ENCODE measurements around the gene WIPF3.

WIPF3 gene

GRCh38 chr7:29917641-29918040 lies 111.3 kb downstream of the WIPF3 start:
- no peaks in the 10 kb centered on the region for H3K27me3 ChIP-seq (ENCODE audit: control insufficient read depth, low read length)
- H3K9me2 ChIP-seq (replicated peaks; ENCODE audit: control insufficient read depth, low read length), result no peaks in the 10 kb centered on the region
- H3K4me1 ChIP-seq (ENCODE audit: control insufficient read depth, low read length), result no peaks in the 10 kb centered on the region
- H3K9me3 ChIP-seq (ENCODE audit: control insufficient read depth, insufficient read depth, low read length), result no peaks in the 10 kb centered on the region
- H3K27ac ChIP-seq (ENCODE audit: low read depth, low read length), result no peak overlapping the region
- peaks cover 2% of the 10 kb centered on the region; the same call in 1 of the 2 replicates for H3F3A ChIP-seq (ENCODE audit: control insufficient read depth, insufficient read depth)
- H4K20me1 ChIP-seq (ENCODE audit: control insufficient read depth, insufficient read depth, low read depth, low read length), result 0 out of 2 replicates have a peak, but pooled peaks cover 4% of the 10 kb centered on the region
- H3K36me3 ChIP-seq (ENCODE audit: control insufficient read depth, low read length), result peaks cover 19% of the 10 kb centered on the region
- TF ChIP-seq CTCF (IDR thresholded peaks at IDR 0.05; ENCODE audit: low read depth, low read length, poor library complexity, severe bottlenecking), result no peak
- H3K4me3 ChIP-seq (ENCODE audit: low read length), result no peak overlapping the region
- H3K79me2 ChIP-seq (ENCODE audit: control insufficient read depth, low read length), result no peaks in the 10 kb centered on the region
- no peak overlapping the region for H3K4me2 ChIP-seq (ENCODE audit: low read length)

GRCh38 chr7:29918850-29919249 lies 112.5 kb downstream of the WIPF3 start:
- H3F3A ChIP-seq (ENCODE audit: control insufficient read depth, insufficient read depth), result peaks cover 2% of the 10 kb centered on the region; the same call in 1 of the 2 replicates
- no peak overlapping the region for H3K4me2 ChIP-seq (ENCODE audit: low read length)
- no peaks in the 10 kb centered on the region for H3K27me3 ChIP-seq (ENCODE audit: control insufficient read depth, low read length)
- peaks cover 29% of the 10 kb centered on the region for H3K36me3 ChIP-seq (ENCODE audit: control insufficient read depth, low read length)
- no peaks in the 10 kb centered on the region for H3K4me1 ChIP-seq (ENCODE audit: control insufficient read depth, low read length)
- H4K20me1 ChIP-seq (ENCODE audit: control insufficient read depth, insufficient read depth, low read depth, low read length), result 0 out of 2 replicates have a peak, but pooled peaks cover 4% of the 10 kb centered on the region
- no peaks in the 10 kb centered on the region for H3K9me2 ChIP-seq (replicated peaks; ENCODE audit: control insufficient read depth, low read length)
- H3K4me3 ChIP-seq (ENCODE audit: low read length), result no peak overlapping the region
- H3K9me3 ChIP-seq (ENCODE audit: control insufficient read depth, insufficient read depth, low read length), result no peaks in the 10 kb centered on the region
- no peaks in the 10 kb centered on the region for H3K79me2 ChIP-seq (ENCODE audit: control insufficient read depth, low read length)
- no peak for TF ChIP-seq CTCF (IDR thresholded peaks at IDR 0.05; ENCODE audit: low read depth, low read length, poor library complexity, severe bottlenecking)
- TF ChIP-seq EZH2phosphoT487 (IDR thresholded peaks at IDR 0.05; ENCODE audit: borderline replicate concordance, low read length), result no peak
- H3K27ac ChIP-seq (ENCODE audit: low read depth, low read length), result no peak overlapping the region

GRCh38 chr7:29919790-29920189 lies 113.5 kb downstream of the WIPF3 start:
- Histone ChIP-seq H3K9me2 (replicated peaks; ENCODE audit: control insufficient read depth, low read length) (no peaks in the 10 kb centered on the region), H3K4me3 (ENCODE audit: low read length) (no peak overlapping the region), H3K79me2 (ENCODE audit: control insufficient read depth, low read length) (no peaks in the 10 kb centered on the region), H3K27me3 (ENCODE audit: control insufficient read depth, low read length) (no peaks in the 10 kb centered on the region), H3K4me2 (ENCODE audit: low read length) (no peak overlapping the region), H3K9me3 (ENCODE audit: control insufficient read depth, insufficient read depth, low read length) (no peaks in the 10 kb centered on the region), H4K20me1 (ENCODE audit: control insufficient read depth, insufficient read depth, low read depth, low read length) (0 out of 2 replicates have a peak, but pooled peaks cover 4% of the 10 kb centered on the region), H3K27ac (ENCODE audit: low read depth, low read length) (no peak overlapping the region), H3K36me3 (ENCODE audit: control insufficient read depth, low read length) (peaks cover 29% of the 10 kb centered on the region), H3F3A (ENCODE audit: control insufficient read depth, insufficient read depth) (peaks cover 2% of the 10 kb centered on the region; the same call in 1 of the 2 replicates), H3K4me1 (ENCODE audit: control insufficient read depth, low read length) (no peaks in the 10 kb centered on the region)
- TF ChIP-seq EZH2phosphoT487 (IDR thresholded peaks at IDR 0.05; ENCODE audit: borderline replicate concordance, low read length) (no peak), CTCF (IDR thresholded peaks at IDR 0.05; ENCODE audit: low read depth, low read length, poor library complexity, severe bottlenecking) (no peak)
